CD4-positive, alpha-beta memory T cell (primary cell): ENCODE data around the gene PPM1J. TPM values are rescaled to one million over a fixed set of nuclear protein-coding genes. Genes with fewer than 3 reads are reported as not detected.
A peak's percentile ranks its signal among the peaks of the same experiment; 100 is the strongest.

Source experiments
- CTCF ChIA-PET: fragments of 350-600 bp; sonication (Branson Sonifier 250); formaldehyde crosslinking; loops from one replicate; lab custom pipeline; 2021; ENCODE audit warnings: inconsistent platforms; ENCODE audit not compliant: partially characterized antibody; lab: Charles Lee
- POLR2A ChIA-PET: fragments of 350-600 bp; sonication (Branson Sonifier 250); formaldehyde crosslinking; loops from one replicate; lab custom pipeline; 2021; ENCODE audit not compliant: partially characterized antibody; lab: Charles Lee
- DNase-seq, 5 donors: peaks; one replicate each; pipeline versions ENCODE4 v3.0.0 to v3.0.0-alpha.2; 2020 to 2022; ENCODE audit warnings: mixed read lengths in 1 of 5
- H3K27ac ChIP-seq: one replicate; pipeline ENCODE4 v1.7.0; 2013; ENCODE audit warnings: low read depth, low read length
- H3K27me3 ChIP-seq: 2 replicates; pipeline ENCODE4 v1.7.0; 2013; ENCODE audit warnings: mild to moderate bottlenecking, low read length, moderate library complexity; ENCODE audit not compliant: insufficient read depth
- H3K36me3 ChIP-seq: 2 replicates; pipeline ENCODE4 v1.7.0; 2013; ENCODE audit warnings: mild to moderate bottlenecking, low read length, moderate library complexity; ENCODE audit not compliant: insufficient read depth
- H3K4me1 ChIP-seq: 2 replicates; pipeline ENCODE4 v1.7.0; 2013; ENCODE audit warnings: mild to moderate bottlenecking, low read length, moderate library complexity; ENCODE audit not compliant: insufficient read depth
- H3K4me3 ChIP-seq, 2 donors: one replicate each; pipeline ENCODE4 v1.7.0; 2013; ENCODE audit warnings: low read length in 2 of 2, mild to moderate bottlenecking in 1 of 2
- H3K9me3 ChIP-seq, 2 donors: one replicate each; pipeline ENCODE4 v1.7.0; 2013; ENCODE audit warnings: low read length in 2 of 2, control low read depth in 1 of 2; ENCODE audit not compliant: control insufficient read depth in 1 of 2
- H3K27ac Mint-ChIP-seq, 7 donors: one replicate each; pipeline ENCODE4 v1.8.0; 2020 to 2021; ENCODE audit warnings: mixed read lengths in 7 of 7, mild to moderate bottlenecking in 6 of 7, inconsistent platforms in 3 of 7, moderate library complexity in 3 of 7
- H3K27me3 Mint-ChIP-seq, 2 donors: one replicate each; pipeline ENCODE4 v1.8.0; 2020 to 2021; ENCODE audit warnings: mixed read lengths in 2 of 2
- H3K36me3 Mint-ChIP-seq, 2 donors: one replicate each; pipeline ENCODE4 v1.8.0; 2020 to 2021; ENCODE audit warnings: mixed read lengths in 2 of 2, inconsistent platforms in 1 of 2, mild to moderate bottlenecking in 1 of 2
- H3K4me1 Mint-ChIP-seq, 4 donors: one replicate each; pipeline ENCODE4 v1.8.0; 2020 to 2021; ENCODE audit warnings: mixed read lengths in 4 of 4, mild to moderate bottlenecking in 1 of 4
- H3K4me3 Mint-ChIP-seq, 8 donors: one replicate each; pipeline ENCODE4 v1.8.0; 2020 to 2021; ENCODE audit warnings: mixed read lengths in 8 of 8, mild to moderate bottlenecking in 7 of 8, moderate library complexity in 6 of 8, inconsistent platforms in 3 of 8
- H3K9me3 Mint-ChIP-seq, 8 donors: one replicate each; pipeline ENCODE4 v1.8.0; 2020 to 2021; ENCODE audit warnings: mixed read lengths in 8 of 8, mild to moderate bottlenecking in 5 of 8, inconsistent platforms in 3 of 8, moderate library complexity in 1 of 8
- intact Hi-C: fragments of 100-400 bp; cut with micrococcal nuclease; formaldehyde crosslinking; loops from one replicate; pipeline ENCODE4 v1.15.1; 2023
- polyA plus RNA-seq, 2 donors: library from polyadenylated mRNA; unstranded; fragments of 300-500 nt; fragmentation: Illumina TruSeq; gene quantifications; one replicate each; pipeline ENCODE4 v1.2.3, GENCODE V29; 2021
- total RNA-seq, 2 experiments: library from RNA; stranded (reverse); gene quantifications; one replicate each; pipeline ENCODE4 v1.2.3, GENCODE V29; 2021

The PPM1J gene
- total and polyA plus RNA-seq, 4 experiments from 2014 or later, result 0.13 to 0.76 TPM; not detected in 2

DNA sequence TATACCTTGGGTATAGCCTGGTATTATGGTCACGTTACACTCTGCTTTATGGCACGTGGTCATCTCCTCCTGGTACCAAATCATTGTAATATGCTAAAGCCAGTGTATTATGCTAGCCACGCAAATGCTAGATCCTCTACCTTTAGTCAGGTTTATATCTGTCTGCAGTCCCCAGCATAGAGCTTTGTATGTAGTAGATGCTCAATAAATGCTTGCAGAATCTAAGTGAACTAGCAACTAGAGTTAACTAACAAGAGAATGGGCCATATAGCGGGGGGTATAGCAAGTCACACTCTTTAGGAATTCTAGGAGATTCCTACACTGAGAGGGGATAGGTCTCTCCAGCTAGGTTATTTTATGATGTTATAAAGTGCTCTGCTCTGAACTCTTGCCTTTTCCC, 37.6 kb downstream of the PPM1J start:
- H3K27me3 Mint-ChIP-seq, result no peaks in the 10 kb centered on the region
- peaks cover 54% of the 10 kb centered on the region for H3K4me1 ChIP-seq
- no peaks in the 10 kb centered on the region for H3K27me3 ChIP-seq
- peak overlapping the region in 2 of 7 donors; percentile 15 to 22 for H3K27ac Mint-ChIP-seq
- H3K9me3 ChIP-seq, result no peaks in the 10 kb centered on the region
- ChIA-PET POLR2A (interaction anchor here (0.7 kb wide), 1 partner anchor 58 kb away, joined by 3 read pairs; the partner anchor contains the start of gene CAPZA1), CTCF (no interaction called here)
- intact Hi-C loops, result no loop called here
- H3K4me3 Mint-ChIP-seq, result no peak overlapping the region
- no peaks in the 10 kb centered on the region for H3K36me3 ChIP-seq
- no peak for DNase-seq
- H3K9me3 Mint-ChIP-seq, result no peaks in the 10 kb centered on the region
- peaks cover 46 to 65% (median 55%) of the 10 kb centered on the region in 4 donors for H3K4me1 Mint-ChIP-seq
- H3K4me3 ChIP-seq, result no peak overlapping the region
- no peak overlapping the region for H3K27ac ChIP-seq
- H3K36me3 Mint-ChIP-seq, result peaks cover 8 to 19% of the 10 kb centered on the region in 2 donors

DNA sequence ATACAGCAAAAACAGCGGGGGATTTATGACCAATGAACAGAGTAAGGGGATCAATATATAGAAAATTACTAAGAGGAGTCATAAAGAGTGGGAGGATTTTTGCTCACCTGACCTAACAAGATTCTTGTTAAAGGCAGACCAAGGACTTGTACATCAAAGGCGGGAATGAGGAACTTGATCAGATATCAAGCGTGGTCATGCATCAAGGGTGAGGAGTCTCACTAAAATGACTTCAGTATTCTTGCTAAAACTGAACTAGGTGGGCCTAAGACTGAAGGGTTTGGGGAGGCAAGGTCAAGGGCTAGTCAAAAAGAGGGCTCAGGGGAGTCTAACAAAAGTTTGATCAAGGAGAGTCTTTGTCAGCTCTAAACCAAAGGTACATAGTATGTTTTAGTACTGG, 38.6 kb downstream of the PPM1J start:
- peak overlapping the region in 5 of 7 donors; percentile 1 to 85 (median 28) for H3K27ac Mint-ChIP-seq
- Histone ChIP-seq H3K9me3 (no peaks in the 10 kb centered on the region), H3K27ac (no peak overlapping the region), H3K4me3 (no peak overlapping the region), H3K27me3 (no peaks in the 10 kb centered on the region), H3K36me3 (no peaks in the 10 kb centered on the region), H3K4me1 (peaks cover 54% of the 10 kb centered on the region)
- H3K27me3 Mint-ChIP-seq, result no peaks in the 10 kb centered on the region
- H3K36me3 Mint-ChIP-seq, result peaks cover 6 to 19% of the 10 kb centered on the region in 2 donors
- CTCF ChIA-PET, result interaction anchor here (1.9 kb wide), 1 partner anchor 31 kb away, joined by 4 read pairs; no protein-coding TSS in a partner anchor
- no peak for DNase-seq
- peaks cover 44 to 69% (median 55%) of the 10 kb centered on the region in 4 donors for H3K4me1 Mint-ChIP-seq
- intact Hi-C loops, result no loop called here
- no peaks in the 10 kb centered on the region for H3K9me3 Mint-ChIP-seq
- POLR2A ChIA-PET, result interaction anchor here (3.3 kb wide), 1 partner anchor 58 kb away, joined by 84 read pairs; the partner anchor contains the start of genes CAPZA1 and ST7L
- H3K4me3 Mint-ChIP-seq, result peak overlapping the region; percentile 61 to 97 (median 85)

DNA sequence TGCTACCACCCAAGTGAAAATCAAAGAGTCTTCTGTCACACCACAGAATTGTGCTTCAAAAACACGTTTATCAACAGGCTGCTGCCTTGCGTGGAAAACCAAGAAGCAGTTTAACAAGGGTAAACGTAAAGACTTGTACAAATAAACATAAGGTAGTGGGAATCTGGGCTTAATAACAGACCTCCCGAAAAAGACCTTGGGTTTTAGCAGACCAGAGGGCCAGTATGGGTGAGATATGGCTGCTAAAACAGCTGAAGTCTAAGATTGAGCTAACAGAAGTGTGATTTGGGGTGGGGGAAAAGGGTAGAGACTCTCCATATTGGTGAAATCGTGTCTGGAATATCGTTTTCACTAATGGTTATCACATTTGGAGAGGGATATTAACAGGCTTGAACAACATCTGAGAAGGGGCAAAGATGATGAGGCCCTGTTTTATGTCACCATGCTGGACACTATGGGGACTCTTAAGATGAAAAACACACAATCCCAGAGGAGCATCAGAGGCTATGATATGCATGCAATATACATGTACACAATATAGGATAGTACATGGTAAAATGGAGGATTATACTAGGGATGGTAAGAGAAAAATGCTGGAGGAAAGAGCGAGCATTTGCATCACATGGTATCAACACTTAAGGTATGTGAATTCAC, 39.3 kb downstream of the PPM1J start:
- peaks cover 3% of the 10 kb centered on the region for H3K36me3 ChIP-seq
- Mint-ChIP-seq H3K27me3 (no peaks in the 10 kb centered on the region), H3K4me1 (peaks cover 43 to 69% (median 55%) of the 10 kb centered on the region in 4 donors), H3K4me3 (peak overlapping the region; percentile 75 to 97 (median 86)), H3K9me3 (no peaks in the 10 kb centered on the region), H3K36me3 (peaks cover 12 to 26% of the 10 kb centered on the region in 2 donors), H3K27ac (peak overlapping the region; percentile 22 to 89 (median 87))
- intact Hi-C loops, result loop anchor here (1.0 to 2.0 kb wide), 3 partner anchors 24 to 39 kb away; partner anchors contain the start of gene PPM1J
- peak overlapping the region; percentile 86 for H3K27ac ChIP-seq
- no peaks in the 10 kb centered on the region for H3K9me3 ChIP-seq
- ChIA-PET POLR2A (interaction anchor here (1.1 to 3.3 kb wide), 12 partner anchors 12 to 174 kb away, joined by 3 to 84 read pairs (median 11); partner anchors contain the start of genes CAPZA1, PPM1J and ST7L), CTCF (interaction anchor here (1.8 to 1.9 kb wide), 2 partner anchors 32 to 54 kb away, joined by 4 to 7 read pairs; no protein-coding TSS in a partner anchor)
- H3K4me1 ChIP-seq, result peaks cover 54% of the 10 kb centered on the region
- H3K4me3 ChIP-seq, result peak overlapping the region; percentile 70 to 82
- H3K27me3 ChIP-seq, result no peaks in the 10 kb centered on the region
- DNase-seq, result no peak

DNA sequence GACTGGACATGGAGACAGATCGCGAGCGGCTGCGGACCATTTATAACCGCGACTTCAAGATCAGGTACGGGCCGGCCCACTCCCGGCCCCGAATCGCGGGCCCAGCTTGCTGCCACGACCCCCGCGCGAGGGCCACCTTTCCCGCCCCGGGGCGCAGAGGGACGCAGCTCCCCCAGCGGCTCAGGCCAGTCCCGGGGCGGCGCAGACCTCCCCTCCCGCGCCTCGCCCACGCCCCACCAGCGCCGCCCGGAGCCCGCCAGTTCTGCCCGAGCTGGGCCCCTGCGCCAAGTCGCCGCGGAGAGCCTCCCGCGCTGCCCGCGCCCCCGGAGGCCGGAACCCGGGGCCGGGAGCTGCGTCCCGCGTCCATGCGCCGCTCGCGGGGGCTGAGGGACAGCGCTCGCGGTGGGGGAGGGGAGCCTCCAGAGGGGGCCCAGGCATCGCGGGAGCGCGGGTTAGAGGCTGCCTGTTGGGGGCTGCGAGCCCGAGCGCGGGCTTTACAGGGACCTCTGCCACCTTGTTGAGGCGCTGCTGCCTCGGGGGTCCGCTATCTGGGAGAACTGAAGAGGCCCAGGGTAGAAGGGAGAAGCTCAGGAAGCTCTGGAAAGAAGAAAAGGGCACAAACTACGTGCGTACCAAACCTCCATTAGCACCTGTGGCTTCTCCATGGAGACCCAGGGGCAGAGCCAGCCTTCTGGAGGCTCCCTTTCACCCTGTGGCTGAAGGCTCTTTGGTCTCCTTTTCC, 40.0 kb downstream of the PPM1J start:
- no peaks in the 10 kb centered on the region for H3K27me3 ChIP-seq
- peaks cover 8% of the 10 kb centered on the region for H3K36me3 ChIP-seq
- intact Hi-C loops, result loop anchor here (1.0 to 2.0 kb wide), 4 partner anchors 25 to 56 kb away; partner anchors contain the start of genes CAPZA1, PPM1J and ST7L
- no peaks in the 10 kb centered on the region for H3K9me3 Mint-ChIP-seq
- H3K27ac Mint-ChIP-seq, result peak overlapping the region; percentile 93 to 98 (median 97)
- H3K4me3 ChIP-seq, result peak overlapping the region; percentile 71 to 82
- CTCF ChIA-PET, result interaction anchor here (0.8 to 4.6 kb wide), 14 partner anchors 11 to 398 kb away, joined by 3 to 27 read pairs (median 5); partner anchors contain the start of genes LRIG2 and PPM1J
- H3K4me3 Mint-ChIP-seq, result peak overlapping the region; percentile 96 to 98 (median 97)
- peaks cover 54% of the 10 kb centered on the region for H3K4me1 ChIP-seq
- H3K27me3 Mint-ChIP-seq, result no peaks in the 10 kb centered on the region
- H3K36me3 Mint-ChIP-seq, result peaks cover 19 to 33% of the 10 kb centered on the region in 2 donors
- no peaks in the 10 kb centered on the region for H3K9me3 ChIP-seq
- POLR2A ChIA-PET, result interaction anchor here (0.6 to 3.3 kb wide), 23 partner anchors 11 to 201 kb away, joined by 3 to 84 read pairs (median 5); partner anchors contain the start of genes CAPZA1, PPM1J and ST7L
- peaks cover 43 to 69% (median 54%) of the 10 kb centered on the region in 4 donors for H3K4me1 Mint-ChIP-seq
- H3K27ac ChIP-seq, result peak overlapping the region; percentile 86
- peak in 4 of 5 donors; percentile 39 to 53 (median 42) for DNase-seq

DNA sequence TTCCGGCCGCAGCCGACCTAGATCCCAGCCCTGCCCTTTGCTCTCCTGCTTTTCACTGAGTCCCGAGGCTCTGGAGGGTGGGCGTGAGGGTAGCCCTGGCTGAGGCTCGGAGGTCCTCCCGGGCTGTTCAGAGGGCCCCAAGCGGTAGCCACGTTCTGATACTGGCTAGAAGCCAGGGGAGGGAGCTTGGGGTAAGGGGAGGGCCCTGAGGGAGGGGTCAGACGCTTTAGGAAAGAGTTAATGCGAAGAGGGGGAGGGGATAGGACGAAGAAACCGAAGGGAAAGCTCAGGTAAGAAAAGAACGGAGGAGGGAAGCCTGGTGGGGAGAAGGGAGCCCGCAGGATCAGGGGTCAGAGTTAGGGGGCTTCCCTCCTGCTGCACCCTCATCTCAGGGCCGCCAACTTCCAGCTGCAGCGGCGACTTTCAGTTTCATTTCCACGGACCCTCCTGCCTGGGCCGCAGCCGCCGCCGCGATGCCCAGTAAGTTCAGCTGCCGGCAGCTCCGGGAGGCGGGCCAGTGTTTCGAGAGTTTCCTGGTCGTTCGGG, 40.6 kb downstream of the PPM1J start, which contains the start of gene MOV10:
Gene MOV10, plus strand, starts transcription at position 220 of the 546 bp plus-strand sequence. Its CDS starts 254 bp downstream, at position 474.
- Mint-ChIP-seq H3K4me3 (peak within 1 kb of the TSS; percentile 96 to 98 (median 97)), H3K9me3 (no peaks in the 10 kb centered on the region), H3K4me1 (peaks cover 40 to 65% (median 52%) of the 10 kb centered on the region in 4 donors), H3K27ac (peak within 1 kb of the TSS; percentile 93 to 98 (median 97)), H3K27me3 (no peaks in the 10 kb centered on the region), H3K36me3 (peaks cover 21 to 36% of the 10 kb centered on the region in 2 donors)
- ChIA-PET POLR2A (interaction anchor here (0.6 to 3.3 kb wide), 24 partner anchors 10 to 201 kb away, joined by 3 to 84 read pairs (median 5); partner anchors contain the start of genes CAPZA1, PPM1J and ST7L), CTCF (interaction anchor here (0.8 to 4.6 kb wide), 13 partner anchors 10 to 398 kb away, joined by 3 to 27 read pairs (median 5); partner anchors contain the start of genes LRIG2 and PPM1J)
- peak; percentile 59 to 74 (median 64) for DNase-seq
- H3K27ac ChIP-seq, result peak within 1 kb of the TSS; percentile 86
- peaks cover 14% of the 10 kb centered on the region for H3K36me3 ChIP-seq
- no peaks in the 10 kb centered on the region for H3K27me3 ChIP-seq
- H3K4me3 ChIP-seq, result peak within 1 kb of the TSS; percentile 71 to 82
- H3K9me3 ChIP-seq, result no peaks in the 10 kb centered on the region
- intact Hi-C loops, result loop anchor here (1.0 to 2.0 kb wide), 3 partner anchors 30 to 55 kb away; partner anchors contain the start of genes CAPZA1, PPM1J and ST7L
- H3K4me1 ChIP-seq, result peaks cover 53% of the 10 kb centered on the region
